Measurements from ENCODE around the gene PITRM1. TPM values are rescaled to one million over a fixed set of nuclear protein-coding genes. Genes with fewer than 3 reads are reported as not detected.
"Not testable (repeated sequence)": the region's sequence is repeated elsewhere in the genome, so short reads cannot be mapped to it uniquely, and the experiment has no call there.

PITRM1 gene
- total RNA-seq, 4 donors from 2014 or later, result 67.6 to 107 (median 74.0) TPM

DNA sequence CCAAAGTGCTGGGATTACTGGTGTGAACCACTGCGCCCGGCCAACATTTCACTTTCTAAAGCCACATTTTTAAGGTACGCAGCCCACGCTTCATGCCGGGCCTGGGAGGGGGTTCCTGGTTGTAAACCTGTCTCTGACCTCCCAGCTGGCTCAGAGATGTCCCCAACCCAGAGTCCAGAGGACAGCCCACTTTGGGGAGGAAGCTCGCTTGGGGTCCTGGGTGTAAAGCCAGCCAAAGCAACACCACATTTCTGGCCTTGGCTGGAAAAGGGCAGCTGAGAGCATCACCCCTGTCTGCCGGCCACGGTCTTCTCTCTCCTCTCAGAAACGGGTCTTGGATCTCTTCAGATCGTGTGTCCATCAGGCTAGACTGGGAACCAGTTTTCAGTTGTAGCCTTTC is 23.9 kb upstream of the PITRM1 start:
- ATAC-seq (ENCODE audit: low FRiP score) (no peak), DNase-seq (ENCODE audit: low spot score) (no peak)
- TF ChIP-seq, protein P1, sequence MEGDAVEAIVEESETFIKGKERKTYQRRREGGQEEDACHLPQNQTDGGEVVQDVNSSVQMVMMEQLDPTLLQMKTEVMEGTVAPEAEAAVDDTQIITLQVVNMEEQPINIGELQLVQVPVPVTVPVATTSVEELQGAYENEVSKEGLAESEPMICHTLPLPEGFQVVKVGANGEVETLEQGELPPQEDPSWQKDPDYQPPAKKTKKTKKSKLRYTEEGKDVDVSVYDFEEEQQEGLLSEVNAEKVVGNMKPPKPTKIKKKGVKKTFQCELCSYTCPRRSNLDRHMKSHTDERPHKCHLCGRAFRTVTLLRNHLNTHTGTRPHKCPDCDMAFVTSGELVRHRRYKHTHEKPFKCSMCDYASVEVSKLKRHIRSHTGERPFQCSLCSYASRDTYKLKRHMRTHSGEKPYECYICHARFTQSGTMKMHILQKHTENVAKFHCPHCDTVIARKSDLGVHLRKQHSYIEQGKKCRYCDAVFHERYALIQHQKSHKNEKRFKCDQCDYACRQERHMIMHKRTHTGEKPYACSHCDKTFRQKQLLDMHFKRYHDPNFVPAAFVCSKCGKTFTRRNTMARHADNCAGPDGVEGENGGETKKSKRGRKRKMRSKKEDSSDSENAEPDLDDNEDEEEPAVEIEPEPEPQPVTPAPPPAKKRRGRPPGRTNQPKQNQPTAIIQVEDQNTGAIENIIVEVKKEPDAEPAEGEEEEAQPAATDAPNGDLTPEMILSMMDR (IDR thresholded peaks at IDR 0.05), result no peak

DNA sequence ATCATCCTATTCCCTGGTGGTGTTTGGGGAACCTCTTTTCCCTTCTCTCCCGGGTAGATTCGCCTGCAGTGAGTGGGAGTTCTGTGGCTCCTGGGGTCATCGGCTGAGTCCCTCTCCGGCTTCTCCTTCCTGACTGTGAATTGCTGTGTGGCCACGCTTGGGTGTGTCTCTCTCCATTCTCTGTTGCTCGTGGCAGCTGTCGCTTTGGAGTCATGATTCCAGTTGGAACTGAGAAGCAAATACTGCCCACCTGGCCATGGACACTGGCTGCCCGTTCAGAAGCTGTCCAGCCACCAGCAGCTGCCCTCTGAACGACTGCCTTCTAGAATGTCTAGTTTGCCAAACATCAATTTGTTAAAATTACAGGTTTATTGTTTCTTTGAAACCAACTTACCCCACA is 23.1 kb upstream of the PITRM1 start:
- DNase-seq (ENCODE audit: low spot score) (no peak), ATAC-seq (ENCODE audit: low FRiP score) (no peak)
- TF ChIP-seq, protein P1 (IDR thresholded peaks at IDR 0.05), result no peak

DNA sequence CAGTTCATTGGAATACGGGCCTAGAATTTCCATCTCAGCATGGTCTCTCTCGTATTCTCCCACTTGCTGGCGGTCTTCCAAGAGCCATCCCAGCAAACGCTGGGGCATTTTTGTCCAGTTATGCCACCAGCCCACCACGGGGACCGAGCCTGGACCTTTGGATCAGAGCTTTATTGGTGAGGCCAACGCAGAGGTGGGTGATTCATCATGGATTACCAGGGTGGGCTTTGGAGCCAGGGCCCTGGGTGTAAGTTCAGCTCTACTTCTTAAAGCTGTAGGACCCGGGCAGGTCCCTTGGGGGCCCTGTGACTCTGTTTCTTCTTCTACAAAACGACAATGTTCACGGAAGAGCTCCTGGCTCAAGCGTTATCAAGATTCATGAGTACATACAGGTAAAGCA is 22.7 kb upstream of the PITRM1 start:
- DNase-seq (ENCODE audit: low spot score), result no peak
- TF ChIP-seq, protein P1 (IDR thresholded peaks at IDR 0.05), result no peak

DNA sequence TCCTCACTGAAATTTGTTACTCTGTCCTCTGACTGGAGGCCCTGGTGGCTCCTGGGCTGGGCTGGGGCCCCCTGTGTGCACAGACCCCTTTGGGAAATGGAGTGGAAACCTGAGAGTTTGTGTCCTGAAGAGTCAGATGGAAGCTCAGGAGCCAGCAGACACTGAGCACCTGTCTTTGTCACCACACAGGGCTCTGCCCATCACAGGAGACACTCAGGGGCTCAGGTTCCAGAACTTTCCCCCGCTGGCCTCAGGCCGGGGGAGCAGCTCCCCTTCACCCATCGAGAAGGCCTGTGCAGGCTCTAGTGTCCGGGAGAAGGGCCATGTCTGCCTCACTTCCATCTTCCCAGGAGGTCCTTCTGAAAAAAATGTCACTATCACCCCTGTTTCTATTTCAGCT is 22.3 kb upstream of the PITRM1 start:
- ATAC-seq (ENCODE audit: low FRiP score) (no peak), DNase-seq (ENCODE audit: low spot score) (no peak)
- TF ChIP-seq, protein P1 (IDR thresholded peaks at IDR 0.05), result no peak

More for the DNA sequence above, 22.7 kb upstream of the PITRM1 start:
- ATAC-seq (ENCODE audit: low FRiP score), result no peak

DNA sequence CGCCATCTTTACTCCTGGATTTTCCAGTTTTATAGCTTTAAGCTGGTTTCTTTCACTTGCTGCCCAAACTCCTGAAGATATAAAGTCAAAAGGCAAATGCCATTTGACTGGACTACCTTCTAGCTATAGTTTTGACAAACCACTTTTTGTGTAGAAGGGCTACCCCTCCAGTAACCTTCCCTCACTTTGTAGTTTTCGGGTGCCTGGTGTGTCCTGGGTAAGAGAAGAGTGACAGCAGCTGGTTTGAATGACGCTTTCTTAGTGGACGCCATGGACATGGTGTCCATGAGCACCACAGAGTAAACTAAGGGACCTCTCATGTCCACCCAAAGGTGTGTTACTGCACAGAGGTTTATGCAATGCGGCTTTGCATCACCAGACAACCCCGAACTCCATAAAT is 21.2 kb upstream of the PITRM1 start:
- no peak for DNase-seq (ENCODE audit: low spot score)
- TF ChIP-seq, protein P1 (IDR thresholded peaks at IDR 0.05), result no peak
- no peak for ATAC-seq (ENCODE audit: low FRiP score)

DNA sequence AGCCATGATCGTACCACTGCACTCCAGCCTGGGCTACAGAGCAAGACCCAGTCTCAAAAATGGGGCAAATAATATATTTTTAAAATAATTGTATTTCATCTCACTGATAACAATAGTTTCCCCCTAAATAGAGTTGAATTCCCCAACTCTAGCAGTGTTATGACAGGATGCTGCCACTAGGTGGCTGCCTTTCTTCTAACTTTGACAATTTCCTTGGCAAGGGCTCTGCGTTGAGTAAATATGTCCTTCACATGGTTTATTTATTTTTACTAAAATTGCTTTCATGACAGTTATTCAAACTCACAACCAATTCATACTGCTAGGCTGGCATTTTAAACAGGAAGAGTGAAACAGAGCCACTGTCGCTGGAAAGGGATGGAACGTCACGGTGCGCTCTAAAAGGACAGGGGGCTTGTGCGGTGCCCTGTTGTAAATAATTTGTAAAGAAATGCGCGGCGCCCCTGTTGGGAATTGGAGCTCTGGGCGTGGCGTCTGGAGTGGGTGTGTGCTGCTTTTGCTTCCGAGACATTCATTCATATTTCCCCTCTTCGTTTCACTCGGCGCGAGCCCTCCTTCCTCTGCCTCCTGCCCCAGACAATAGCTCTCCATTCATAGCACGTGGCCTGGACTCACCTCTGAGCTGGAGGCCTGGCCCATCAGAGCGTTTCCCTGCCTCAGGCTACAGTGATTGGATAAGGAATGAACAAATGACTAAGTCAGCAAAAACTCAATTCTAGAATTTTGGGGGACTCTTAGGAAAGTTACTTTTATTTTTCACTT is 20.5 kb upstream of the PITRM1 start:
- TF ChIP-seq, protein P1 (IDR thresholded peaks at IDR 0.05), result peak in 2 of 3 donors; percentile 36 to 59
- ATAC-seq (ENCODE audit: low FRiP score), result no peak
- DNase-seq (ENCODE audit: low spot score), result peak; percentile 56

DNA sequence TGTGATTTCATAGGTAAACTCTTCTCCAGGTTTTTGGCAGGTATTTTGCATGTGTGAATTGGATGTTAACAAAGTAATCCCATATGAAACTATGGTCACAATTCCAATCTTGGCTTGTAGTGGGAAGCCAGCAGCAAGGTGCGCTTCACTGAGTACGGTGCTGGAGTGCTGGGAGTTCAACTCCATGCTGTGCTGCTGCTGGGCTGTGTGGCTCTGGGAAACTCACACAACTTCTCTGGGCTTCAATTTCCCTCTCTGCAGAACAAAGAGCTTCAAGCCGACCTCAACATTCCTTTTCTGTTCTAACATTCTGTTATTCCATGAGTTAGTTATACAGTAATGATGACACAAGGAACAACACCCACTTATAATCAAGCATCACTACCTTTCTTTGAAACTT is 18.2 kb upstream of the PITRM1 start:
- ATAC-seq (ENCODE audit: low FRiP score) (no peak), DNase-seq (ENCODE audit: low spot score) (no peak)
- TF ChIP-seq, protein P1 (IDR thresholded peaks at IDR 0.05), result no peak

DNA sequence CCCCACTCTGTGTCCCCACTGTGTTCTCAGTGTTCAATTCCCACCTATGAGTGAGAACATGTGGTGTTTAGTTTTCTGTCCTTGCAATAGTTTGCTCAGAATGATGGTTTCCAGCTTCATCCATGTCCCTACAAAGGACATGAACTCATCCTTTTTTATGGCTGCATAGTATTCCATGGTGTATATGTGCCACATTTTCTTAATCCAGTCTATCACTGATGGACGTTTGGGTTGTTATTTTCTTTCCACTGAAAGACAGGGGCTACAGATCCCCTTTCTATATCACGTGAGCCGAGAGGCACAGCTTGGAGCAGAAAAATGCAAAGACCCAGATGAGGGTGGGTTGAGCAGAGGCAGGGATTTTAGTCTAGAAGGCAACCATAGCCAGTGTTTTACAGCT is 14.6 kb upstream of the PITRM1 start:
- not testable (repeated sequence) for DNase-seq (ENCODE audit: low spot score); ATAC-seq (ENCODE audit: low FRiP score)

All from omental fat pad (tissue), 4 donors.